K562 (cell line): ENCODE data around the gene C14orf180. TPM values are rescaled to one million over a fixed set of nuclear protein-coding genes. Genes with fewer than 3 reads are reported as not detected.

Experiments used
- ATAC-seq: fragments of 200-7000 bp; cut with Tn5 transposase; 3 replicates; pipeline ENCODE4 v1.9.1; 2020; ENCODE audit warnings: moderate library complexity
- BruUV-seq: library from RNA; stranded (reverse); fragments of 400-500 nt; replicated peaks from 2 replicates; lab custom pipeline; 2021; lab: Mats Ljungman, UMichigan
- CTCF ChIA-PET: fragments of 300-600 bp; formaldehyde crosslinking; extraction: SDS; loops from one replicate; lab custom pipeline; 2021; ENCODE audit warnings: low intra/inter-chr PET ratio; lab: Yijun Ruan, JAX
- POLR2A ChIA-PET: fragments of 300-600, 350-650 bp; sonication (Branson Sonifier 250); formaldehyde crosslinking; extraction: SDS; loops from one replicate; lab custom pipeline; 2021; ENCODE audit warnings: antibody characterized with exemption, inconsistent platforms; lab: Yijun Ruan, JAX
- DNase-seq, 4 experiments: peaks; one replicate each; pipeline versions ENCODE4 v3.0.0 to v3.0.0-alpha.2; 2011 to 2018; ENCODE audit warnings: low spot score in 3 of 4, mixed read lengths in 3 of 4; ENCODE audit errors: extremely low read depth in 1 of 4
- FAIRE-seq: peaks from 2 replicates; lab custom pipeline; 2011; peaks lifted over from hg19 to GRCh38; lab: Jason Lieb, UNC
- H2AFZ ChIP-seq: 2 replicates; pipeline ENCODE4 v1.6.0; 2011; ENCODE audit warnings: low read depth, low read length, control low read depth, inconsistent platforms
- H3K27ac ChIP-seq: fragments of 200-600 bp; 3 replicates; pipeline ENCODE4 v1.8.0; 2011; ENCODE audit warnings: low read depth, mild to moderate bottlenecking, control low read depth, inconsistent platforms, low read length, moderate library complexity, mixed read lengths; ENCODE audit errors: extremely low read depth
- H3K27me3 ChIP-seq, 2 experiments: fragments of 300-600 bp in 1 of 2; 2 replicates in 1 of 2; 3 replicates in 1 of 2; pipeline versions ENCODE4 v1.6.0 to v1.8.0; 2011; ENCODE audit warnings: inconsistent platforms in 2 of 2, low read length in 2 of 2, mild to moderate bottlenecking in 1 of 2, mixed read lengths in 1 of 2, moderate library complexity in 1 of 2; ENCODE audit not compliant: control insufficient read depth in 2 of 2, insufficient read depth in 2 of 2
- H3K36me3 ChIP-seq: fragments of 300-600 bp; 3 replicates; pipeline ENCODE4 v1.8.0; 2011; ENCODE audit warnings: mild to moderate bottlenecking, low read length, inconsistent platforms; ENCODE audit not compliant: control insufficient read depth, insufficient read depth
- H3K4me1 ChIP-seq, 2 experiments: fragments of 200-600 bp in 1 of 2; replicated peaks in 1 of 2; 2 replicates in 1 of 2; 3 replicates in 1 of 2; pipeline versions ENCODE4 v1.5.1 to v1.8.0; 2011; ENCODE audit warnings: inconsistent platforms in 2 of 2, low read length in 2 of 2, mild to moderate bottlenecking in 1 of 2, mixed read lengths in 1 of 2, moderate library complexity in 1 of 2; ENCODE audit not compliant: control insufficient read depth in 2 of 2, insufficient read depth in 2 of 2
- H3K4me2 ChIP-seq: 2 replicates; pipeline ENCODE4 v1.6.1; 2011; ENCODE audit warnings: low read length, control low read depth, inconsistent platforms, mixed read lengths; ENCODE audit not compliant: insufficient read depth
- H3K4me3 ChIP-seq: fragments of 200-600 bp; sonication (generic), shearing (Covaris generic); 2 replicates; pipeline ENCODE4 v1.5.1; 2016; ENCODE audit warnings: control low read depth, inconsistent platforms
- H3K79me2 ChIP-seq: fragments of 200-600 bp; 3 replicates; pipeline ENCODE4 v1.8.0; 2011; ENCODE audit warnings: low read length, inconsistent platforms; ENCODE audit not compliant: control insufficient read depth, insufficient read depth
- H3K9ac ChIP-seq, 2 experiments: 2 replicates each; pipeline versions ENCODE4 v1.6.0 to v1.6.1; 2011; ENCODE audit warnings: low read depth in 2 of 2, low read length in 2 of 2, control low read depth in 1 of 2, inconsistent platforms in 1 of 2, mild to moderate bottlenecking in 1 of 2, mixed read lengths in 1 of 2; ENCODE audit not compliant: insufficient read depth in 1 of 2
- H3K9me1 ChIP-seq: one replicate; pipeline ENCODE4 v1.6.0; 2011; ENCODE audit warnings: inconsistent platforms, mild to moderate bottlenecking, low read length, moderate library complexity; ENCODE audit not compliant: control insufficient read depth, insufficient read depth
- H3K9me3 ChIP-seq: replicated peaks from 2 replicates; pipeline ENCODE4 v1.5.1; 2011; ENCODE audit warnings: low read depth, low read length, inconsistent platforms; ENCODE audit not compliant: control insufficient read depth, insufficient read depth
- H4K20me1 ChIP-seq: replicated peaks from 2 replicates; pipeline ENCODE4 v1.6.1; 2011; ENCODE audit warnings: low read length, inconsistent platforms, mixed read lengths; ENCODE audit not compliant: control insufficient read depth, insufficient read depth
- CREBBP ChIP-seq: IDR thresholded peaks from one replicate; pipeline ENCODE4 v1.6.1; 2012; ENCODE audit warnings: low read depth, mild to moderate bottlenecking, control low read depth, inconsistent platforms, low read length
- DEAF1 ChIP-seq: fragments of 450-650 bp; formaldehyde crosslinking; IDR thresholded peaks from 2 replicates; pipeline ENCODE4 v1.4.0; 2020; ENCODE audit warnings: mild to moderate bottlenecking, moderate library complexity
- PCBP1 ChIP-seq: fragments of 200-400 bp; formaldehyde crosslinking; IDR thresholded peaks from 2 replicates; pipeline ENCODE4 v1.6.1; 2018; ENCODE audit warnings: mild to moderate bottlenecking, low read depth, low read length; ENCODE audit not compliant: poor library complexity, severe bottlenecking
- RB1 ChIP-seq: fragments of 450-650 bp; IDR thresholded peaks from 2 replicates; pipeline ENCODE4 v1.6.1; 2017; ENCODE audit warnings: low read depth, mild to moderate bottlenecking
- SMC3 ChIP-seq: conservative IDR thresholded peaks from 2 replicates; pipeline ENCODE4 v1.6.1; 2011; ENCODE audit warnings: low read depth, low read length, improper control_type of control experiment; ENCODE audit not compliant: insufficient read depth
- STAG1 ChIP-seq: sonication (generic); formaldehyde crosslinking; IDR thresholded peaks from 2 replicates; pipeline ENCODE4 v1.5.0; 2020; ENCODE audit warnings: missing genetic modification reagents, borderline replicate concordance
- TRIM25 ChIP-seq: fragments of 450-650 bp; IDR thresholded peaks from 2 replicates; pipeline ENCODE4 v1.7.0; 2016; ENCODE audit warnings: borderline replicate concordance
- WGBS: fragments of 100-300 bp; shearing (Covaris generic); methylation state at CpG from one replicate; pipeline ENCODE4 v1.1.6; 2016; ENCODE audit warnings: low coverage, mixed read lengths; ENCODE audit not compliant: insufficient coverage; ENCODE audit errors: missing lambda C conversion rate; 5-methylcytosine and 5-hydroxymethylcytosine counted together
- in situ Hi-C: fragments of 300-500 bp; cut with MboI; formaldehyde crosslinking; loops from 4 replicates; pipeline ENCODE4 v1.15.0; 2018; ENCODE audit warnings: inconsistent platforms, mixed read lengths
- intact Hi-C: fragments of 100-400 bp; cut with micrococcal nuclease; formaldehyde crosslinking; loops from 2 replicates; pipeline ENCODE4 v1.14.2; 2022
- polyA plus RNA-seq, 8 experiments: library from polyadenylated mRNA; depleted of rRNA in 4 of 8; stranded (reverse) in 5 of 8; unstranded in 3 of 8; fragments of >200 nt; fragmentation: Nextera tagmentation in 2 of 8; fragmentation: Illumina TruSeq in 1 of 8; extraction: Ambion mirVana in 2 of 8; extraction: Trizol in 1 of 8; gene quantifications; 2 replicates each; pipeline versions ENCODE4 v1.2.1 to v1.2.3, GENCODE V29; 2011 to 2014; ENCODE audit warnings: inconsistent platforms in 1 of 8, missing spikeins in 1 of 8
- total RNA-seq, 7 experiments: library from RNA; depleted of rRNA in 6 of 7; stranded (reverse); fragments of >200 nt in 6 of 7; fragmentation: Illumina TruSeq in 2 of 7; extraction: Trizol in 2 of 7; gene quantifications; 2 replicates each; pipeline versions ENCODE4 v1.2.1 to v1.2.3, GENCODE V29; 2011 to 2021; ENCODE audit warnings: low replicate concordance in 1 of 7

Gene C14orf180
- total and polyA plus RNA-seq, 9 of the 15 experiments (the other 6 are each of a cell fraction or from before 2014, with no cell fraction given), result not detected

- H3K4me3 ChIP-seq, result no peak overlapping the region
- FAIRE-seq (no peak), ATAC-seq (peak; percentile 94), DNase-seq (peak; percentile 68 to 86 (median 79))
- peaks cover 0 to 39% of the 10 kb centered on the region in 2 experiments; a peak in 3 of 5 replicates for H3K27me3 ChIP-seq
- H3K27ac ChIP-seq, result no peak overlapping the region
- H2AFZ ChIP-seq, result no peak overlapping the region
- H4K20me1 ChIP-seq, result no peaks in the 10 kb centered on the region; the same call in none of the 2 replicates
- H3K9me3 ChIP-seq, result no peaks in the 10 kb centered on the region
- ChIA-PET POLR2A (interaction anchor here (0.6 to 1.1 kb wide), 4 partner anchors 10 to 487 kb away, joined by 3 to 5 read pairs (median 3); no protein-coding TSS in a partner anchor), CTCF (interaction anchor here (0.6 to 2.4 kb wide), 2 partner anchors 486 to 830 kb away, joined by 3 to 9 read pairs; no protein-coding TSS in a partner anchor)
- no peaks in the 10 kb centered on the region for H3K79me2 ChIP-seq
- H3K4me2 ChIP-seq, result no peak overlapping the region
- intact Hi-C loops (loop anchor here (5.0 to 10.0 kb wide), 3 partner anchors 61 to 487 kb away; no protein-coding TSS in a partner anchor), in situ Hi-C loops (no loop called here)
- no peaks in the 10 kb centered on the region for H3K9me1 ChIP-seq
- WGBS, result 0% methylated on average over 19 of the region's 27 CpGs
- no peak overlapping the region for H3K9ac ChIP-seq
- H3K4me1 ChIP-seq, result peaks cover 0 to 40% of the 10 kb centered on the region in 2 experiments; a peak in 2 of 5 replicates
- BruUV-seq, result no TSS peak
- H3K36me3 ChIP-seq, result no peaks in the 10 kb centered on the region
- peak; percentile 62 for TF ChIP-seq SMC3
- peak; percentile 36; the same call in 1 of the 2 replicates for TF ChIP-seq RB1
- no peak for TF ChIP-seq CREBBP
- no peak for TF ChIP-seq TRIM25
- no peak for TF ChIP-seq PCBP1
- TF ChIP-seq DEAF1 (CRISPR knock-in tag), result 0 out of 2 replicates have a peak, but pooled peaks have one; percentile 32
- peak; percentile 70; the same call in 1 of the 2 replicates for TF ChIP-seq STAG1 (CRISPR knock-in tag)
Observed at GRCh38 chr14:104563742-104564615, 15.6 kb upstream of the C14orf180 start.
